HT-29 (cell line): ENCODE data around the gene H2AZ2. TPM values are rescaled to one million over a fixed set of nuclear protein-coding genes. Genes with fewer than 3 reads are reported as not detected.
"Not testable (repeated sequence)": the region's sequence is repeated elsewhere in the genome, so short reads cannot be mapped to it uniquely, and the experiment has no call there.

Experiments
- DNase-seq: peaks from one replicate; pipeline ENCODE4 v3.0.0-alpha.2; 2015; ENCODE audit warnings: low spot score
- total RNA-seq: library from RNA; depleted of rRNA; stranded (reverse); fragments of >200 nt; shearing (Covaris generic); gene quantifications from 2 replicates; pipeline ENCODE4 v1.2.3, GENCODE V29; 2014; rRNA removed

H2AZ2 gene
- total RNA-seq, 1 experiment from 2014 or later, result 503 TPM

DNA sequence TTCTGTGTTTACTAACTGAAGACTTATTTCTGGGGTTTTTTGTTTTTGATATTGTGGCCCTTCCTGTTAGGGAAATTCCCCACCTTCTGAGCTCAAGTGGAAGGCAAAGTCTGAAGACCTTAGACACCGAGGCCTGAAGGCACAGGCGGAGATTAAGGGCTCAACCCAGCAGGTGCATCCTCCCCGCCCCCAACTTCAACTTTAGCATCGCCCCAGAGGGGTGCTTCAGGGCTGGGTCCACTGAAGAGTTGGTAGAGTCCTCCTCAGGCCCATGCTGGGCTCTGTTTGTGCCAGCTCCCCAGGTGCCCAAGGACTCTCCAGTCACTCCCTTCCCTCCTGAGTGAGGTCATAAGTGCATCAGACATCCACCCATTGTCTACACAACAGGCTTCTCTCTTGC, 60.8 kb downstream of the H2AZ2 start:
- no peak for DNase-seq

DNA sequence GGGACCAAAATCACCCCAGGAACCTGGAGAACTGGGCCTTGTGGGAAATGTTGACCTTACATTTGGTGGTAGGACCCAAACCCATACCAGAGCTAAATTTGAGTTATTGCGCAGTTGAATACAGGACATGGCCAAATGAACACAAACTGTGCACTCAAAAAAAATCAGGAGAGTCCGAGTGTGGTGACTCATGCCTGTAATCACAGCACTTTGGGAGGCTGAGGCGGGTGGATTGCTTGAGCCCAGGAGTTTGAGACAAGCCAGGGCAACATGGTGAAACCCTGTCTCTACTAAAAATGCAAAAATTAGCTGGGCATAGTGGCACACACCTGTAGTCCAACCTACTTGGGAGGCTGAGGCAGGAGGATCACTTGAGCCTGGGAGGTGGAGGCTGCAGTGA, 62.7 kb downstream of the H2AZ2 start:
- DNase-seq, result not testable (repeated sequence)

GRCh38 chr7:44784364-44784763, 63.5 kb downstream of the H2AZ2 start:
- no peak for DNase-seq

- no peak for DNase-seq
Observed at GRCh38 chr7:44783407-44783806, 64.5 kb downstream of the H2AZ2 start.

DNA sequence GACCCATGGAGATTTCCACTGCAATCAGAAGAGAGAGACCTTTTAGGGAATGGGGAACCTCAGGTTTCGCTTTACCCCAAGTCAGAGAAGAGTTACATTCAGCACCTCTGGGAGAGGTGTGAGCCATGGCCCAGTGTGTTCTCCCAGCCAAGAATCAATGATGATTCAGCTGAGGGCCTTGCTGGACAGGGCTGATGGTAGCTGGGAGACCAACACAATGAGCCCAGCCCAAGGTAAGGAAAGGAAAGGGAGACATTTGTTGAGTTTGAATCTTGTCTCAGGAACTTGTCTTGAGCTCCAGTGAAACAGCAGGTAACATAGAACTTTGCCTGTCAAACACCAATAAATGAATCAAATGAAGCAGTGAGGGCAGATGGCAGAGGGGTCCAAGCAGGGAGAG, 65.4 kb downstream of the H2AZ2 start:
- no peak for DNase-seq

Other genes with a start within 250 kb of the H2AZ2 start
- 72.0 and 81.6 TPM in 2 replicates for gene OGDH, start 241.5 kb downstream of the H2AZ2 start, total RNA-seq
- 37.7 and 41.0 TPM in 2 replicates for gene ZMIZ2, start 99.2 kb downstream of the H2AZ2 start, total RNA-seq
- 3,779 and 3,976 TPM in 2 replicates for gene PPIA, start 51.4 kb downstream of the H2AZ2 start, total RNA-seq
- gene PURB, start 37.4 kb upstream of the H2AZ2 start, total RNA-seq, result 11.6 and 13.2 TPM in 2 replicates
- 0.08 and 0.31 TPM in 2 replicates for gene MYO1G, start 130.9 kb upstream of the H2AZ2 start, total RNA-seq
- 69.8 and 90.2 TPM in 2 replicates for gene CCM2, start 152.1 kb upstream of the H2AZ2 start, total RNA-seq
- 0.10 and 0.43 TPM in 2 replicates for gene NACAD, start 240.9 kb upstream of the H2AZ2 start, total RNA-seq